Activated CD8-positive, alpha-beta memory T cell treated with anti-CD3 and anti-CD28 coated beads for 1 hour (primary cell): ENCODE measurements around the gene SBSN.

Experiments used
- DNase-seq, 2 donors: peaks; one replicate each; pipeline ENCODE4 v3.0.0-alpha.2; 2020; ENCODE audit warnings: low read depth in 1 of 2; ENCODE audit errors: extremely low read depth in 1 of 2

SBSN gene

DNA sequence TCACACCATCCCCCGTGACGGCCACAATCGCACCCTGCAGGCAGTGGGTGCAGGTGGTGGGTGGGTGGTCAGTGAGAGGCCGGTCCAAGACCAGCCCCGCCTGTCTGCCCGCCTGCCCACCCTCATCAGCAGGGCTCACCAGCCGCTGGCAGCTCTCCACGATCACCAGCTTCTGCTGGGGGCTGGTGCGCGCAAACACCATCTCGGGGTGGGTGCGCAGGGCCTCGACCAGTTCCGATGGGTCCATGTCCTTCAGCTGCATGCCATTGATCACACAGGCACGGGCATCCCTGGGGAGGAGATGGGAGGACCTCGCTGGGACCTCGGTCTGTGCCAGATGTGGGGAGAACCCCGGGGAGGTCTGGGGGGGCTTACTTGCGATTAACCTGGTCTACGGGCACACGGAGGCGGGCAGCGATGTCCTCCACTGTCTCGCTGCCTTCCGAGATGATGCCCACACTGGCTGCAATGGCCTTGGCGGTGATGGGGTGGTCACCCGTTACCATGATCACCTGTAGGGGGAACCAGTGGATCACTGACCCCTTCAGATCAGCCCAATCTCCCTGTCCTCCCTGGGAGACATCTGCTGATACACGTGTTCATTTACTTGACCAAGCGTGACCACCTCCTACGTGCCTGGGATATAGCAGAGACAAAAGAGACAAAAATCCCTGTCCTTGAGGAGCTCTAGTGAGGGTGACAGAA, 27.3 kb upstream of the SBSN start:
- no peak for DNase-seq

DNA sequence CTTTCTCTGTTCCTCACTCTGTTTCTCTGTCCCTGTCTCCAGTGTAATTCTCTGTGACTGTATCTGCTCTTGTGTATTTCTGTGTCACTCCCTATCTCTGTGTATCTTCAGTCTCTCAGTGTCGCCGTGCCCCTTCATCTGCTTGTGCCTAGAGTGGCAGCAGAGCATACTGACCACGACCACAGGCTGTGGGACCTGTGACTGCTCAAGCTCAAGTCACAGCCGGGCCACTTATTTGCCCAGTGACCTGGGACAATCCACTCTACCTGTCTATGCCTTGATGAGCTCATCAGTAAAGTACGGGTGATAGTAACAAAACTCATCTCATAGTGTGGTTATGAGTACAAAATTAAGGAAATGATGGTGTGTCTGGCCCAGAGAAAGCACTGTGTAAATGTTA, 26.0 kb upstream of the SBSN start:
- no peak for DNase-seq

GRCh38 chr19:35553385-35554000, 25.4 kb upstream of the SBSN start:
- DNase-seq: no peak

DNA sequence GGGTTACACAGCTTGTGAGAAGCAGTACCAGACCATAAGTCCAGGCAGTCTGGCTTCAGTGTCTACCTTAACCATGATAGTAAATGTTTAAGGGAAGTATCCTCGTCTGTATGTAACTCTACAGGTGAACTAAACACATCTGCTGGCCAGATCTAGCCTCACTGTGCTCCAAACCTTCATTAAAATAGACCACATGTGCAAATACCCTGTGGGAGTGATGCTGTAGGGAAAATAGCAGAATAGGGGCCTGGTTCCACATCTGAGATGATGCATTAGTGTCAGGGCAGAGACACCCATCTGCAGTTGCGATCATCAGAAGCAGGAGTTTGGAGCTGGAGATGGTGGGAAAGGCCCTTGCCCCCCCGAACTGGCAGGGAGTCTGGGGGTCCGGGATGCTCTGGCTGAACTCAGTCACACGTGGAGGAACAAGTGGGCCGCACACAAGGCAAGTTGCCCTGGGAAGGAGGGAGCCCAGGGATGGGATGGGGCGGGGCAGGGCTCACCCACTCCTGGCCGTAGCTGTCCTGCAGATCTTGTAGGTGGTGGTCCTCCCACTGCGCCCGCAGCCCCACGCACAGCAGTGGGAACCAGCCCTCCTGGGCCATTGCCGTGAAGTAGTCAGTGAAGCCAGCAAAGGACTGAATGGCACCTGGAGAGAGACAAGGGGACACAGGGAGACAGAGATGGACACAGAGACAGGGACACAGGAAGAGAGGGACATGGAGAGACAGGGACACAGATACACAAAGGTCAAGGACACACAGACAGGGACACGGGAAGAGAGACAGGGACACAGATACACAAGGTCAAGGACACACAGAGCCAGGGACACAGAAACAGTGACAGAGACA, 24.6 kb upstream of the SBSN start:
- no peak for DNase-seq

DNA sequence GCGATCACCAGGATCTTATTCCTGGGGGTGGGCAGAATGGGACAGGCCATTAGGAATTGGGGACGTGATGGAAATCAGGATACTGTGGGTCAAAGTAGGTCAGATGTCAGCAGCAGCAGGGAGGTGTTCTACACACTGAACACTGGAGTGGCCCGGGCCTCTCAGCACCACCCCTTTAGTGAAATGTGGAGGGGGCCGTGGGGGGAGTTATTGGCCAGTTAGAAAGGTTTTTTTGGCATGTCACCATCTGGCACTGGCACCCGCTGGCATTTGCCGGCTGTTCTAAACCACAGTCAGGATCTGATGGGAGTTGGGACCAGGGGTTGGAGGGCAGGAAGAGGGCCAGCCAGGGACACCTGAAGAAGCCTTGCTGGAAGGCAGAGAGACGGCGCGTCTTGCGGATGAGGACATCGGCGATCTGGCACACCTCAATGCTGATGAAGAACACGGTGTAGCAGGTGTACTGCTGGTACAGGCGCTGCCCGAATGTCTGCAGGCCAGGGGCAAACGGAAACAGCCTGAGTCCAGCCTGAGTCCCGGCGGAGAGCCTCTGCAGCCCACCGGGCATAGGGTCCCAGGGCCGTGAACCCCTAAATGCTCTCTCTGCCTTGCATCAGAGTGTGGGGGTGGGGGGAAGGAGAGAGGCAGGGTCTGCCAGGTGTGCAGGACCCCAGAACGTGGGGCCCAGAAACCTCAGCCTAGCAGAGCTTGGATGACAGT, 23.1 kb upstream of the SBSN start:
- DNase-seq: no peak

GRCh38 chr19:35549879-35550523, 21.9 kb upstream of the SBSN start:
- no peak for DNase-seq

- peak; percentile 21 to 26 for DNase-seq
Measured at GRCh38 chr19:35549174-35549788, 21.2 kb upstream of the SBSN start.

DNA sequence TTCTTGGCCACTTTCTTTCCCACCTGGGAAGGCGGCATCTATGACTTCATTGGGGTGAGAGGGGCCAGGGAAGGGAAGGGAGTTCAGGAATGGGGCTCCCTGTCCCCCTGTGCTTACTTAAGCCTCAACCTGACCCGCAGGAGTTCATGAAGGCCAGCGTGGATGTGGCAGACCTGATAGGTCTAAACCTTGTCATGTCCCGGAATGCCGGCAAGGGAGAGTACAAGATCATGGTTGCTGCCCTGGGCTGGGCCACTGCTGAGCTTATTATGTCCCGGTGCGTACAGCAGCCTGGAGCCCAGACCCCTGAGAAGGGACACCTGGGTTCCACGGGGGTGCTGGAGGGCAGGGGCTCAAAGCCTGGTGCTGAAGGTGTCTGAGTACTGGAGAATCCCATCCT, 18.4 kb upstream of the SBSN start:
- DNase-seq: no peak

GRCh38 chr19:35545855-35546381, 17.8 kb upstream of the SBSN start:
- DNase-seq: peak in 1 of 2 donors; percentile 26

DNA sequence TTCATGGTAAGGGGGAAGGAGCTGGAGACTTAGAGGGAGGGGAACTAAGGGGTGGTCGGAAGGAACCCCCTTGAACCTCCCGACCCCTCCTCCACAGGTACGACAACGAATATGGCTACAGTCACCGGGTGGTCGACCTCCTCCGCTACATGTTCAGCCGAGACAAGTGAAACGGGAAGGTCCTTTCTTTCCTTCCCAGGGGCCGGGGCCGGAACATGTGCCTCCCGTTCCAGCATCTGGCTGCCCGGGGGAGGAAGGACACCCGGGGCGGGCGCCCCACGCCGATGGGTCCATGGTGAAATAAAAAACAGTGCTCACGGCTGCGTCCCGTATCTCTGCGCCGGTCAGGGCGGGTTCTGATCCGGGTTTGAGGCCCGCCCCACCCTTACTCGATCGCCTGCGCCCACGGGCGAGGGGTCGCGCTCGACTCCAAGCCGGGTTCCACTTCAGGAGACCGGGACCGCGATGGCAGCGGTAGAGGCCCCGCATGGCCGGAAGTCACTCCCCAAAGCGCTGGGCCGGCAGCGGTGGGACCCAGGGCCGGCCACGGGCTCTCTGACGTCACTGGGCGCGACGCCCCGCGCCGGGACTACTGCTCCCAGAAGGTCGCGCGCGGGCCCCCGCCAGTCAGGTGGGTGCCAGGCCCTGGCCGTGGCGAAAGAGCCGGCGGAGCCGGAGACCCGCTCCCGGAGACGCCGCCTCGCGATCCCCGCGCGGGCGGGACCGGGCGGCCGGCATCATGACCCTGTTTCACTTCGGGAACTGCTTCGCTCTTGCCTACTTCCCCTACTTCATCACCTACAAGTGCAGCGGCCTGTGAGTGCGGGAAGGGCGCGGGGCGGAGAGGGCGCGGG, 17.1 kb upstream of the SBSN start, which contains the start of gene TMEM147:
TSS of gene TMEM147 (plus strand) at position 626 of the 854 bp plus-strand sequence. CDS start at position 740, 114 bp downstream.
- DNase-seq: peak; percentile 34 to 73

GRCh38 chr19:35544110-35544802, 16.1 kb upstream of the SBSN start:
- DNase-seq: no peak

DNA sequence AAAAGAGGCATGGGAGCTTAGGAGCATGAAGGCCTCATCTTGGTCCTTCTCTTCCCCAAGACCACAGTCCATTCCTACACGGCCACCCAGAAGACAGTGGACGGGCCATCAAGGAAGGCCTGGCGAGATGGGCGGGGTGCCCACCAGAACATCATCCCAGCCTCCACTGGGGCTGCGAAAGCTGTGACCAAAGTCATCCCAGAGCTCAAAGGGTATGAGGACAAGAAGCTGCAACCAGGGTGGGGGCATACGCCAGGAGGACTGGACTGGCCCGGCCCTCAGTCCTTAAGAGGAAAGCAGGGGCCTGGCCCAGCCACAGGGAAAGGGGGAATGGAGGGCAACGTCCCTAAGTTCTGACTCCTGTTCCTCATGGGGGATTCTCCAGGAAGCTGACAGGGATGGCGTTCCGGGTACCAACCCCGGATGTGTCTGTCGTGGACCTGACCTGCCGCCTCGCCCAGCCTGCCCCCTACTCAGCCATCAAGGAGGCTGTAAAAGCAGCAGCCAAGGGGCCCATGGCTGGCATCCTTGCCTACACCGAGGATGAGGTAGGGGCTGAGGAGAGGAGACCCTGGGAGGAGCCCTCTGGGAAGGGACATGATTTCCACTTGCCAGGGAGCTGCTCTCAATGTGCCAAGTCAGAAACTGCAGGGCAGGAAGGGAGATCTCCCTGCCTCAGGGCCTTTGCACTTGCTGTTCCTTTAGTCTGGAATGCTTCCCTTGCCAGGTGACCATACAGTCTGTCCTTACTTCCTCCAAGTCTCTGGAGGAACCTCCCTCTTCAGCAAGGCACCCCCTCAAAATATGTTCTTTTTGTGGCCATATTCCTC, 15.4 kb upstream of the SBSN start:
- DNase-seq: no peak

DNA sequence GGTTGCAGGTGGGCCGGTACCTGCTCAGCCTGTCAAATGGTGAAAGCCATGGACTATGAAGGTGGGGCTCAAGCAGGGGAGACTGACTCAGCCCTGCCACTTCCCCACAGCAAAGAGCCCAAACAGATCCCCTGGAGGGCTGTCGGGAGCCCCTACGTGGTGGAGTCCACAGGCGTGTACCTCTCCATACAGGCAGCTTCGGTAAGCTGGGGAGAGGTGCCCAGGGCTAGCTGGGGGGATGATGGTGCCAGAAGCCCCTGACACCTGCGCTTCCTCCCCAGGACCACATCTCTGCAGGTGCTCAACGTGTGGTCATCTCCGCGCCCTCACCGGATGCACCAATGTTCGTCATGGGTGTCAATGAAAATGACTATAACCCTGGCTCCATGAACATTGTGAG, 14.1 kb upstream of the SBSN start:
- no peak for DNase-seq

DNA sequence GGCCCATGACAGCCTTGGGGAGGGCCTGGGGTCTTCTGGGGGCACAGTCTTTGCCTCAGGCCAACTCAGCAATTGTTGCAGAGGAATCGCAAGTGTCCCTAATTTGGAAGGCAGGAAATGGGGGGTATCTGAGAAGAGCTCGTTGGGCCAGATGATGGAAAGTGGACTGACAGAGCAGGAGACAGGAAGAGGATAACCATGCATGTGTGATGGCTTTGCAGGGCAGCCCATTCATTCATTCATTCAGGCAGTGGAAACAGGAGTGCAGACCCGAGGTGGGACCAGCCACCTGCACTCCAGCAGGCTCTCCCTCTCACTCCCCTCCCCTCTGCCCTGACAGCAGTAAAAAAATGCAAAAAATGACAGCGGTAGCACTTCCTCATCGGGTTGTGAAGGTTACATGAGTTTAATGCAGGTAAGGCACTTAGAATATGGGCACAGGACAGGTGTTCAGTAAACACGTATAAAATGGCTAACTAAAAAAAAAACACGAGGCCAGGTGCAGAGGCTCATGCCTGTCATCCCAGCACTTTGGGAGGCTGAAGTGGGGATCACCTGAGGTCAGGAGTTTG, 12.3 kb upstream of the SBSN start:
- no peak for DNase-seq

DNA sequence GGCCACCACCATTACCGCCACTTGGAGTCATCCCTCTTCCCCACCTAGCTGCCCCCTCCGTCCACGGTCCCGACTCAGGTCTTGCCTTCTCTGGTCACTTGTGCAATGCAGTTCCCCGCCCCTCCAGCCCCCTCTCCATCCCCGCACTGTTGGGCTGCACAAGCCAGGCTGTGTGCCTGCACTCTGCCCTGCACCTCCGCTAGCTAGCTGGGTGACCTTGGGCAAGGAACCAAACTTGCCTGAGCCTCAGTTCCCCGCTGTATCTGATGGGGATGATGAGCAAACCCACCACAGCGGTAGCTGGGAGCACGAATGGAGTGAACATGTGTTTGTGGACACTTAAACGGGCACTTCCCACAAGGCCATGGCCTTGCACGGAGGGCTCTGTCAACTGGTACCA, 11.7 kb upstream of the SBSN start:
- DNase-seq: no peak

- no peak for DNase-seq
Measured at GRCh38 chr19:35539314-35539713, 11.2 kb upstream of the SBSN start.

DNA sequence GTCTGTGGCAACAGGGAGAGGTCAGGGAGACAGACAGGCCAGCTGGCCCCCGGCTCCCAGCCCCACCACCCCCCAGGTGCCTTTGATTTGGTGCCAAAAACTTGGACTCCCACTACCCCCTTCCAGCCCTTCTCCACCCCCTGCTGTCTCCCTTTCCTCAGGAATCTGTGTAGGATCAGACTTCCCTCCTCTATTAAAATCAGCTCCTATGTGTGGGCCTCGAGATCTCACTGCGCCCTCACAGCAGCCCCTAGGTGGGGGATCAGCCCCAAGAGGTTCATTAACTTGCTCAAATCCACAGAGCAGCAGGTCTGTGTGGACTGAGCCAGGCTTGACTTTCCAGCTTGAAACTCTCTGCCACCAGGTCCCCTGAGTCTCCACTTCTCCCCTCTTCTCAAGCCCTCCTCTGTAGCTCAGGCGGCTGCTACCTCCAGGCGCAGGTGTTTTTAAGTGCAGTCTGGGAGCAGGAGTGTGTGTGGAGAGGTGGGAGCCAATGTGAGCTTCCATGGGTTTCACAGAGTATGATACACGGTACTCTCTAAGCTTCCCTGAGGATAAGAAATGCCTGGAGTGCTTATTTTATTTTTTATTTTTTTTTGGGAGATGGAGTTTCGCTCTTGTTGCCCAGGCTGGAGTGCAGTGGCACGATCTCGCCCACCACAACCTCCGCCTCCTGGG, 6.8 kb upstream of the SBSN start:
- DNase-seq: no peak
